ENCODE data around the gene ACTC1. TPM values are rescaled to one million over a fixed set of nuclear protein-coding genes. Genes with fewer than 3 reads are reported as not detected.
"Not testable (repeated sequence)": the region's sequence is repeated elsewhere in the genome, so short reads cannot be mapped to it uniquely, and the experiment has no call there.

The ACTC1 gene
- total RNA-seq, 2 donors from 2014 or later = 4.9 TPM; not detected in 1

DNA sequence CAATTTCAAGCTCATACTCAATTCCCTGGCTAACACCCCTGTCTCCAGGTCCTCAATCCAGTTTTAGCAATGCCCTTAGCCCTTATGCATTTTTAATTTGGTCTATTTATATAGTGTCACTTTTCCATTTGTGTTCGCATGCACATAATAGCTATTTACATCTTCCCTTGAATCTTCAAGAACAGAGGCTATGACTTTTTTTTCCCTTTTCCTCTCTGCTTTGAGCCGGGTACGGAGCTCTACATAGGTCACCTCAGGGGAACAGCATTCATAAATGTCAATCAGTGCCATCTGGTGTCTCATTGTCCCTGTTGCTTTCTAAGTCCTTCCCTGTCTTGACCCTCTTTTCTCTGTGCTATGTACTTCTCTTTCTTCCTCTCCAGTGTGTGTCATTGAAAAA lies 26.5 kb upstream of the ACTC1 start:
- Histone ChIP-seq H3K9ac (ENCODE audit: low read depth in 2 of 2, low read length in 2 of 2) (no peak overlapping the region), H3K36me3 (no peaks in the 10 kb centered on the region), H3K4me3 (no peak overlapping the region), H3K4me1 (no peaks in the 10 kb centered on the region), H3K9me3 (no peaks in the 10 kb centered on the region), H3K27me3 (no peaks in the 10 kb centered on the region), H3K27ac (no peak overlapping the region)
- intact Hi-C loops (cut with DNase I) = no loop called here
- DNase-seq = no peak
- TF ChIP-seq, protein P1, sequence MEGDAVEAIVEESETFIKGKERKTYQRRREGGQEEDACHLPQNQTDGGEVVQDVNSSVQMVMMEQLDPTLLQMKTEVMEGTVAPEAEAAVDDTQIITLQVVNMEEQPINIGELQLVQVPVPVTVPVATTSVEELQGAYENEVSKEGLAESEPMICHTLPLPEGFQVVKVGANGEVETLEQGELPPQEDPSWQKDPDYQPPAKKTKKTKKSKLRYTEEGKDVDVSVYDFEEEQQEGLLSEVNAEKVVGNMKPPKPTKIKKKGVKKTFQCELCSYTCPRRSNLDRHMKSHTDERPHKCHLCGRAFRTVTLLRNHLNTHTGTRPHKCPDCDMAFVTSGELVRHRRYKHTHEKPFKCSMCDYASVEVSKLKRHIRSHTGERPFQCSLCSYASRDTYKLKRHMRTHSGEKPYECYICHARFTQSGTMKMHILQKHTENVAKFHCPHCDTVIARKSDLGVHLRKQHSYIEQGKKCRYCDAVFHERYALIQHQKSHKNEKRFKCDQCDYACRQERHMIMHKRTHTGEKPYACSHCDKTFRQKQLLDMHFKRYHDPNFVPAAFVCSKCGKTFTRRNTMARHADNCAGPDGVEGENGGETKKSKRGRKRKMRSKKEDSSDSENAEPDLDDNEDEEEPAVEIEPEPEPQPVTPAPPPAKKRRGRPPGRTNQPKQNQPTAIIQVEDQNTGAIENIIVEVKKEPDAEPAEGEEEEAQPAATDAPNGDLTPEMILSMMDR (IDR thresholded peaks at IDR 0.05) = no peak

DNA sequence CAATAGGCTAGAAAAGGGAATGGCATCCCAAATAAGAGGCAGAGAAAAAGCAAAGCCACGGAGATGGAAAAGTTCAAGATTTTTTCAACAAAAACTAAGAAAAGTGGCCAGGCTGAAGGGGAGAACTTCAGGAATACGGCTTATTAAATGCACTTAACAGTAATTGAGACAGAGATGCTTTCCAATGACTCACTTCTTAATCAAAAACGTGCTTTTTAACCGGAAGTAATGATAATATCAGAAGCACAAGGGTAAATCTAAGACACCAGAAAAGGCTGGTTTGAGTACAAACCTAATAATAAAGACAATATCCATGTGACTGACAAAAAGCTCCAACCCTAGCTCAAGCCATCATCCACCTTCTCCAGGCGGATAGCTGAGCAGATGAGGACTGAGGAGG lies 24.8 kb upstream of the ACTC1 start:
- Histone ChIP-seq H3K36me3 (no peaks in the 10 kb centered on the region), H3K4me1 (no peaks in the 10 kb centered on the region), H3K27me3 (no peaks in the 10 kb centered on the region), H3K9ac (ENCODE audit: low read depth in 2 of 2, low read length in 2 of 2) (no peak overlapping the region), H3K9me3 (no peaks in the 10 kb centered on the region), H3K27ac (no peak overlapping the region), H3K4me3 (no peak overlapping the region)
- DNase-seq = no peak
- intact Hi-C loops (cut with DNase I) = no loop called here
- TF ChIP-seq, protein P1 (IDR thresholded peaks at IDR 0.05) = no peak

DNA sequence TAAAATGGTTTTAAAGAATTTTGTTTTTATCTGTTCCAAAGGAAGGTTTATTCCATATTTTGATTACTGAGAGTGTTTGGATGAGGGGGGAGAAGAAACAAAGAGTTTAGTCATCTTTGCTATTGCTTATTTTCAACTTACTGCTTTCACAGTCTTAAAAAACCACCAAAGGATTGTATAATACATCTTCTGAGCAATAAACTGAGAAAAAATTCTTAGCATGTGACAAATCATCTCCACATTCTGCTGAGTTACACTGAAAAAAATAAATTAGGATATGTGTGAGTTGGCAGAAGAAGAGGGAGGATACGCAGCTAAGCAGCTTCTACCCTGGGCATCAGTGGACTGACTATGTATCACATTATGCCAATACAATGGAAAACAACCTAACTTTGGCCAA lies 23.2 kb upstream of the ACTC1 start:
- TF ChIP-seq, protein P1 (IDR thresholded peaks at IDR 0.05) = no peak
- Histone ChIP-seq H3K36me3 (no peaks in the 10 kb centered on the region), H3K9me3 (no peaks in the 10 kb centered on the region), H3K9ac (ENCODE audit: low read depth in 2 of 2, low read length in 2 of 2) (no peak overlapping the region), H3K27ac (no peak overlapping the region), H3K27me3 (no peaks in the 10 kb centered on the region), H3K4me3 (no peak overlapping the region), H3K4me1 (no peaks in the 10 kb centered on the region)
- no peak for DNase-seq
- intact Hi-C loops (cut with DNase I) = no loop called here

DNA sequence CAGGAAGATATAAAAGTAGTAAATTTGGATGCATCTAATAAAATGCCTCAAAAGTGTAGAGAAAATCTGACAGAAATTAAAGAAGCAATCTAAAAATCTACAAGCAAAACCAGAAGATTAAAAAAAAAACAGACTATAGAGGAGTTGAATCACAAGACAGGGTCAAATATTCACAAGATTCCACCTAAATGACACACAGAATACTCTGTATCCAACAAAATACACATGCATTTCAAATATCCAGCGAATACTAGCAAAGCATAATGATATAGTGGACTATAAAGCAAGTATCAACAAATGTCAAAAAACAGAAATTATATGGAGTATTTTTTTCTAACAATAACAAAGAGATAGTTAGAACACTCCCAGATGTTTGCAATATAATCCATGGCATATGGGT lies 20.5 kb upstream of the ACTC1 start:
- Histone ChIP-seq H3K9ac (ENCODE audit: low read depth in 2 of 2, low read length in 2 of 2) (no peak overlapping the region), H3K4me3 (no peak overlapping the region), H3K4me1 (no peaks in the 10 kb centered on the region), H3K36me3 (no peaks in the 10 kb centered on the region), H3K27ac (no peak overlapping the region), H3K9me3 (no peaks in the 10 kb centered on the region), H3K27me3 (no peaks in the 10 kb centered on the region)
- TF ChIP-seq, protein P1 (IDR thresholded peaks at IDR 0.05) = no peak
- intact Hi-C loops (cut with DNase I) = no loop called here
- DNase-seq = no peak

DNA sequence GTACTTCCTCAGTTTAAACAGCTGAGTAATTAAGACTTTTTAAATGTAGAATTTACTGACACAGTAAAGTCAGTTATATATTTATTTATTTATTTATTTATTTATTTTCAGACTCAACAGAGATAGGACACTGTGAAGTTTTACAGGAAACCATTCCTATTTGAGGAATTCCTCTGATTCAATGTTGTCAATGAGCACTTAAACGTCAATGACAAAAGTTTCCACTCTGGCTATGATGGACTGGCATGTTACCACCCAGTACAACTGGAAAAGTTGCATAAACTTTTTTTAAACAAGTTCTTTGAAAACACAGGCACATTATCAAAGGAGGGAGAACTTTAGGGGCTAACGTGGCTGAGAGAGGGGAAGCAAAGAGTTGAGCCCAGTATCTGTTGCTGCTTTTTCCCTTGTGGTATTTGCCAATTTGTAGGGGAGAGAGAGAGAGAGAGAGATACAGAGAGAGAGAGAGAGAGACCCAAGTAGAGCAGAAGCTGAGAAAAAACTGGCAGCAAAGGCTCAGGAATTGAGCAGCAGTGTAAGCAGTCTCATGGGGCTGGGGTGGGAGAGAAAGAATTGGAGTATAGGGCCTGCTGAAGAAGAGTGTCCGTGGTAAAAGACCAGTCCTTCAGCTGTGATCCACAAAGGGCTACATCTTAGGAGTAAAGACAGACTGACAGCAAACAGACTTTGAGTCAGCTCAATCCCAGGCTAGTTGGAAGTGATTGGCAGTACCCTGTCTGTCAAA lies 18.3 kb upstream of the ACTC1 start:
- Histone ChIP-seq H3K27ac (no peak overlapping the region), H3K4me3 (no peak overlapping the region), H3K27me3 (no peaks in the 10 kb centered on the region), H3K36me3 (no peaks in the 10 kb centered on the region), H3K9ac (ENCODE audit: low read depth in 2 of 2, low read length in 2 of 2) (no peak overlapping the region), H3K9me3 (no peaks in the 10 kb centered on the region), H3K4me1 (no peaks in the 10 kb centered on the region)
- TF ChIP-seq, protein P1 (IDR thresholded peaks at IDR 0.05) = no peak
- no peak for DNase-seq
- intact Hi-C loops (cut with DNase I) = no loop called here

DNA sequence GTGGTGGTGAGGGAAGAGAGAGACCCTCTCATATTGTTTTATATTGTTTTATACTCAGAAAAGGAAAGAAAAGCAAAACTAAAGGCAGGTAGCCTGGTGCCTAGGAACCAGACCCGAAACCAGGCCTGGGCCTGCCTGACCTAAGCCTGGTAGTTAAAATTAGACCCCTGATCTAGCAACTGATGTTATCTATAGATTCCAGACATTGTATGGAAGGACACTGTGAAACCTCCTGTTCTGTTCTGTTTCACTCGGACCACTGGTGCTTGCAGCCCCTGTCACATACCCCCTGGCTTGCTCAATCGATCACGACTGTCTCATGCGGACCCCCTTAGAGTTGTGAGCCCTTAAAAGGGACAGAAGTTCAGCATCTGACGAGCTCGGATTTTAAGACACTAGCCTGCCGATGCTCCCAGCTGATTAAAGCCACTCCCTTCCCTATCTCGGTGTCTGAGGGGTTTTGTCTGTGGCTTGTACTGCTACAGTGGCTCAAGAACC lies 17.6 kb upstream of the ACTC1 start:
- H3K9me3 ChIP-seq; H3K36me3 ChIP-seq; H3K27me3 ChIP-seq; intact Hi-C loops (cut with DNase I); H3K27ac ChIP-seq; H3K4me1 ChIP-seq; DNase-seq; H3K4me3 ChIP-seq; H3K9ac ChIP-seq (ENCODE audit: low read depth in 2 of 2, low read length in 2 of 2): not testable (repeated sequence)
